Loucy (cell line): ENCODE measurements around the gene PDHB.
A peak's percentile ranks its signal among the peaks of the same experiment; 100 is the strongest.

Source experiments
- H2AFZ ChIP-seq: fragments of 200-600 bp; sonication (generic); 2 replicates; pipeline ENCODE4 v1.6.0; 2016; ENCODE audit warnings: antibody characterized with exemption, mild to moderate bottlenecking, low read length, moderate library complexity
- H3F3A ChIP-seq: fragments of 200-600 bp; 2 replicates; pipeline ENCODE4 v1.6.0; 2016; ENCODE audit warnings: antibody characterized with exemption, low read depth, mild to moderate bottlenecking
- H3K27me3 ChIP-seq: fragments of 200-600 bp; sonication (generic); 2 replicates; pipeline ENCODE4 v1.6.1; 2014; ENCODE audit warnings: low read length, mild to moderate bottlenecking; ENCODE audit not compliant: insufficient read depth, poor library complexity, severe bottlenecking
- H3K36me3 ChIP-seq: fragments of 200-600 bp; sonication (generic); 2 replicates; pipeline ENCODE4 v1.6.1; 2016; ENCODE audit warnings: low read length; ENCODE audit not compliant: insufficient read depth
- H3K4me1 ChIP-seq: fragments of 200-600 bp; sonication (generic); 2 replicates; pipeline ENCODE4 v1.5.1; 2014; ENCODE audit warnings: low read length, mild to moderate bottlenecking; ENCODE audit not compliant: insufficient read depth, poor library complexity, severe bottlenecking
- H3K4me2 ChIP-seq: fragments of 200-600 bp; sonication (generic); 2 replicates; pipeline ENCODE4 v1.6.0; 2014; ENCODE audit warnings: antibody characterized with exemption, low read length, low read depth, mild to moderate bottlenecking; ENCODE audit not compliant: poor library complexity, severe bottlenecking
- H3K4me3 ChIP-seq: fragments of 200-600 bp; sonication (generic); 2 replicates; pipeline ENCODE4 v1.5.1; 2014; ENCODE audit warnings: low read length, mild to moderate bottlenecking, mixed read lengths; ENCODE audit not compliant: poor library complexity, severe bottlenecking
- H3K79me2 ChIP-seq: fragments of 200-600 bp; sonication (generic); 2 replicates; pipeline ENCODE4 v1.6.1; 2014; ENCODE audit warnings: low read length; ENCODE audit not compliant: insufficient read depth
- H3K9ac ChIP-seq: fragments of 200-600 bp; sonication (generic); 2 replicates; pipeline ENCODE4 v1.6.0; 2014; ENCODE audit warnings: mild to moderate bottlenecking, low read depth, low read length, moderate library complexity; ENCODE audit not compliant: poor library complexity, severe bottlenecking
- H3K9me2 ChIP-seq: fragments of 200-600 bp; sonication (generic); replicated peaks from 2 replicates; pipeline ENCODE4 v1.6.1; 2016; ENCODE audit warnings: low read depth, low read length, mixed read lengths
- H3K9me3 ChIP-seq: fragments of 200-600 bp; sonication (generic); 2 replicates; pipeline ENCODE4 v1.6.1; 2014; ENCODE audit warnings: mild to moderate bottlenecking, antibody characterized with exemption, low read length, low read depth; ENCODE audit not compliant: insufficient read depth
- H4K20me1 ChIP-seq: fragments of 200-600 bp; sonication (generic); 2 replicates; pipeline ENCODE4 v1.6.0; 2014; ENCODE audit warnings: antibody characterized with exemption, low read length, mild to moderate bottlenecking; ENCODE audit not compliant: insufficient read depth, poor library complexity, severe bottlenecking
- CTCF ChIP-seq: fragments of 200-600 bp; sonication (generic); conservative IDR thresholded peaks from 2 replicates; pipeline ENCODE4 v1.5.1; 2014; ENCODE audit warnings: mild to moderate bottlenecking, antibody characterized with exemption, low read length
- EZH2phosphoT487 ChIP-seq: fragments of 200-600 bp; IDR thresholded peaks from 2 replicates; pipeline ENCODE4 v1.6.1; 2018; ENCODE audit warnings: antibody characterized with exemption, mild to moderate bottlenecking, moderate library complexity, borderline replicate concordance

The PDHB gene

GRCh38 chr3:58478781-58479180, 45.1 kb upstream of the PDHB start:
- H3F3A ChIP-seq = no peaks in the 10 kb centered on the region
- no peaks in the 10 kb centered on the region for H3K9me3 ChIP-seq
- no peaks in the 10 kb centered on the region for H4K20me1 ChIP-seq
- no peaks in the 10 kb centered on the region for H3K79me2 ChIP-seq
- no peaks in the 10 kb centered on the region for H3K9me2 ChIP-seq
- no peak overlapping the region for H3K4me3 ChIP-seq
- H3K27me3 ChIP-seq = no peaks in the 10 kb centered on the region
- no peak overlapping the region for H2AFZ ChIP-seq
- H3K9ac ChIP-seq = no peak overlapping the region
- H3K4me1 ChIP-seq = peaks cover 13% of the 10 kb centered on the region
- H3K36me3 ChIP-seq = no peaks in the 10 kb centered on the region
- H3K4me2 ChIP-seq = no peak overlapping the region
- TF ChIP-seq CTCF (no peak), EZH2phosphoT487 (no peak)

GRCh38 chr3:58474967-58475578, 41.4 kb upstream of the PDHB start:
- Histone ChIP-seq H2AFZ (peak overlapping the region; percentile 71), H3K9me2 (no peaks in the 10 kb centered on the region), H3K4me3 (no peak overlapping the region), H4K20me1 (no peaks in the 10 kb centered on the region), H3K4me1 (peaks cover 30% of the 10 kb centered on the region), H3K9ac (no peak overlapping the region), H3K79me2 (no peaks in the 10 kb centered on the region), H3K4me2 (peak overlapping the region; percentile 10), H3K9me3 (no peaks in the 10 kb centered on the region), H3F3A (peaks cover 5% of the 10 kb centered on the region; the same call in 1 of the 2 replicates), H3K27me3 (no peaks in the 10 kb centered on the region), H3K36me3 (no peaks in the 10 kb centered on the region)
- no peak for TF ChIP-seq EZH2phosphoT487
- TF ChIP-seq CTCF = no peak

GRCh38 chr3:58474348-58474911, 40.8 kb upstream of the PDHB start:
- peak overlapping the region; percentile 35; the same call in 1 of the 2 replicates for H2AFZ ChIP-seq
- no peaks in the 10 kb centered on the region for H3K9me3 ChIP-seq
- no peaks in the 10 kb centered on the region for H3K79me2 ChIP-seq
- H3K4me1 ChIP-seq = peaks cover 30% of the 10 kb centered on the region
- H3K9me2 ChIP-seq = no peaks in the 10 kb centered on the region
- TF ChIP-seq CTCF = no peak
- TF ChIP-seq EZH2phosphoT487 = no peak
- no peak overlapping the region for H3K4me3 ChIP-seq
- H3K4me2 ChIP-seq = no peak overlapping the region
- no peak overlapping the region for H3K9ac ChIP-seq
- no peaks in the 10 kb centered on the region for H3K27me3 ChIP-seq
- no peaks in the 10 kb centered on the region for H3K36me3 ChIP-seq
- peaks cover 5% of the 10 kb centered on the region; the same call in 1 of the 2 replicates for H3F3A ChIP-seq
- no peaks in the 10 kb centered on the region for H4K20me1 ChIP-seq
